Lower lobe of right lung (tissue), 2 donors: ENCODE results near the gene C2CD3. TPM values are rescaled to one million over a fixed set of nuclear protein-coding genes. Genes with fewer than 3 reads are reported as not detected.

Experiments used
- ATAC-seq, 2 donors: fragments of 200-7000 bp; cut with Tn5 transposase; one replicate each; pipeline ENCODE4 v1.9.1; 2020 to 2022; ENCODE audit warnings: mild to moderate bottlenecking in 2 of 2, moderate library complexity in 2 of 2
- DNase-seq: peaks from one replicate; pipeline ENCODE4 v3.0.0-alpha.2; 2020
- H3K27ac ChIP-seq: fragments of 200-600 bp; one replicate; pipeline ENCODE4 v1.8.0; 2022
- H3K27me3 ChIP-seq: fragments of 200-600 bp; one replicate; pipeline ENCODE4 v1.8.0; 2022; ENCODE audit warnings: low read depth
- H3K36me3 ChIP-seq: fragments of 200-600 bp; one replicate; pipeline ENCODE4 v1.8.0; 2022; ENCODE audit warnings: mild to moderate bottlenecking
- H3K4me1 ChIP-seq: fragments of 200-600 bp; one replicate; pipeline ENCODE4 v1.8.0; 2022
- H3K4me3 ChIP-seq: fragments of 200-600 bp; one replicate; pipeline ENCODE4 v1.8.0; 2022; ENCODE audit warnings: mild to moderate bottlenecking
- H3K9me3 ChIP-seq: fragments of 200-600 bp; one replicate; pipeline ENCODE4 v1.8.0; 2022
- intact Hi-C: fragments of 100-400 bp; cut with DNase I; formaldehyde crosslinking; loops from one replicate; pipeline ENCODE4 v1.11.0; 2022
- long read RNA-seq: library from polyadenylated mRNA; unstranded; transcript quantifications from one replicate; pipeline ENCODE4 v2.0.0, GENCODE V29; 2021
- total RNA-seq: library from RNA; stranded (reverse); fragmentation: NEBNext Ultra II Directional; extraction: Animal tissue kit (Norgen Biotek cat#: 25700); gene quantifications from one replicate; pipeline ENCODE4 v1.2.1, GENCODE V29; 2021
- TF ChIP-seq, protein P1 (sequence below): fragments of 200-600 bp; IDR thresholded peaks from one replicate; pipeline ENCODE4 v1.8.0; 2022; ENCODE audit warnings: antibody characterized with exemption, mild to moderate bottlenecking
- donor health status: DM: no; HTN: yes; CAD: no; lungs with severe emphysema.

C2CD3 gene, protein sequence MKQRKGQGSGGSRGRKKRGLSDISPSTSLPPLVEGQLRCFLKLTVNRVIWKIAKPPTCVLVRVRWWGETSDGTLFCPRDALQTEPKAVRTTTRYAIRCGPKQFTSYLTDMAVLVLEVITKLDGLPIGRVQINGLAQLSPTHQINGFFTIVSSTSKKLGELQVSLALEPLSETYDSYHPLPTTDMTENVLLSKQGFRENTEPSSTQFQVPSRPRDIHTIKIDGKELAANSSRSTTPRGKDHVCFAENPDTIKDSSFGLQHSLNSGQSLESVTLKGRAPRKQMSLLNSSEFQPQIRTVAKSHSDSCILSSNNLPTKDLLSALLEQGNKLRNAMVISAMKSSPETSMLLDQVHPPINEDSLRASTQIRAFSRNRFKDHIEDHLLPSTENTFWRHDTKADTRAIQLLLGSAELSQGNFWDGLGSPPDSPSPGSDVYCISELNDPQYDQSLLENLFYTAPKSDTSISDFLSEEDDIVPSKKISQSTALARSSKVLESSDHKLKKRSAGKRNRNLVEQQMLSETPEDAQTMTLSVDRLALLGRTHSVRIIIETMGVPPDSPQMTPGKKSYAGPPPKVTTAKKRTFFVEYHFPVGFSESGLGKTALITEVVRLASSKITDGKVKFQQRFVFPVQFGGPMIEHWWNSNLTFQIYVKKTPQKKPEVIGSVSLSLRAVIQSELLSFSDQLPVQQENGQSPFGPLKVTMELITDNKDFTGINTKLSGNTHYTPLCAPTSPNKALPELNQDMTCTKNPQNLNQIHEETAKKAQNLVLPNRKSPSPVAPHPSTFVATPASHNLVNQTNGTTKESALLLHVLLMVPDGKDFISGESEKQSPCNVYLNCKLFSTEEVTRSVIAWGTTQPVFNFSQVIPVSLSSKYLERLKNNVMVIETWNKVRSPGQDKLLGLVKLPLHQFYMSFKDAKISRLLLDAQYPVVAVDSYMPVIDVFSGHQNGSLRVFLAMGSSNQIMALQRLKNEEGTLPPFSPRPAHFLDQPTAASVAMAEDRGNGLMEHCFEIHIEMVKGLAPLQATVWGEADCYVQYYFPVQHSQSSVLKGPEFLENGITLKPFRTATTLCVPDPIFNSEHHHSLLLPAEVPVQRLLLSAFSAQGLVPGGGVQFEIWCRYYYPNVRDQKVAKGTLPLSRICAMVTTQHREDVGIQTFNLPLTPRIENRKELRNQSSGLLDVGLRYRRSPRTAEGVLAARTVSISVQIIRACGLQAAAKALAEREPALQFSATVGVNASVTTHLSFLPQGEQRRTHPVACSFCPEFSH (N-terminal part only)
- total RNA-seq: 31.0 TPM
- long read RNA-seq, partial matches to known transcripts: 11 of 15 reads
- long read RNA-seq, other reads (novel, unspliced or antisense): 4 of 15 reads

DNA sequence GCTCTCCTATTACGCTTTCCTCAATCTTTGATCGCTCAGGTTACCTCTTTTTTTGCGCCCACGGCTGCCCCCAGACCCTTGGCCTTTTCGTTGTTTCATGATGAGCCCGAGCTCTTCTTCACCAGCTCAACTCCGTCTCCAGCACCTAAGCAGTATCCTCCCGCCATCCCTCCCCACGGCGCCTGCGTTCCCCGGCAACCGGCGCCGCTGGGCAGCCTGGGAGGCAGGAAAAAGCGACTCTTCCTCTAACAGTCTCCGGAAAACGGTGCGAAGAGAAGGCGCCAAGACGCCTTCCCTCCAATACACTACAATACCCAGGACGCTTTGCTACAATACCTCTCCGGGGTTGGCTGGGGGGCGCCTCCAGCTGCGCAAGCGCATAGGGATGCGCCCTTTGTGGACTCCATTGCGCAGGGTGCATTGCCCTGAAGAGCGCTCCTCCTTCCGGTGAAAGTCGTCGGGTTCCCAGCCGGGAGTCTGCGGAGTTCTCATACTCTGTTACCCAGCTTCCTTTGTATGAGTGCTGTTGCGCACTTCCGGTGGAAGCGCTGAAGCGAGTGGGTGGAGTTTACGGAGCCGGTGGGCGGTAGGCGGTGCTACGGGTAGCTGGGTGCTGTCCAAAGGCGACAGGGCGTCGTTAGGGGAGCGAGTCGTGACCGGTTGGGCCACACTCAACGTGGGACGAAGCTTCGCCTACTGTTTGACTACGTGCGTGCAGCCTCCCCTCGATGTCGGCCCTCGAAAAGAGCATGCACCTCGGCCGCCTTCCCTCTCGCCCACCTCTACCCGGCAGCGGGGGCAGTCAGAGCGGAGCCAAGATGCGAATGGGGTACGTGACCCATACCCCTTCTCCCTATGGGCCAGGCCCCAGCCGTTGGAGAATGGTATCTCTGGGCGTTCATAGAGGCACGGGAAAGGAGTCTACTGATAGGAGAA, at the start of gene C2CD3, which contains the start of gene PPME1:
C2CD3 (minus strand) TSS at position 309 of the 936 bp plus-strand sequence; CDS start at position 99, 210 bp downstream.
PPME1 (plus strand) TSS at position 596 of the 936 bp plus-strand sequence; CDS start at position 729, 133 bp downstream.
- no peaks in the 10 kb centered on the region for H3K27me3 ChIP-seq
- H3K9me3 ChIP-seq: no peaks in the 10 kb centered on the region
- H3K4me3 ChIP-seq: peak within 1 kb of the TSS; percentile 72
- DNase-seq (peak; percentile 98), ATAC-seq (peak; percentile 98 to 99)
- TF ChIP-seq, protein P1, sequence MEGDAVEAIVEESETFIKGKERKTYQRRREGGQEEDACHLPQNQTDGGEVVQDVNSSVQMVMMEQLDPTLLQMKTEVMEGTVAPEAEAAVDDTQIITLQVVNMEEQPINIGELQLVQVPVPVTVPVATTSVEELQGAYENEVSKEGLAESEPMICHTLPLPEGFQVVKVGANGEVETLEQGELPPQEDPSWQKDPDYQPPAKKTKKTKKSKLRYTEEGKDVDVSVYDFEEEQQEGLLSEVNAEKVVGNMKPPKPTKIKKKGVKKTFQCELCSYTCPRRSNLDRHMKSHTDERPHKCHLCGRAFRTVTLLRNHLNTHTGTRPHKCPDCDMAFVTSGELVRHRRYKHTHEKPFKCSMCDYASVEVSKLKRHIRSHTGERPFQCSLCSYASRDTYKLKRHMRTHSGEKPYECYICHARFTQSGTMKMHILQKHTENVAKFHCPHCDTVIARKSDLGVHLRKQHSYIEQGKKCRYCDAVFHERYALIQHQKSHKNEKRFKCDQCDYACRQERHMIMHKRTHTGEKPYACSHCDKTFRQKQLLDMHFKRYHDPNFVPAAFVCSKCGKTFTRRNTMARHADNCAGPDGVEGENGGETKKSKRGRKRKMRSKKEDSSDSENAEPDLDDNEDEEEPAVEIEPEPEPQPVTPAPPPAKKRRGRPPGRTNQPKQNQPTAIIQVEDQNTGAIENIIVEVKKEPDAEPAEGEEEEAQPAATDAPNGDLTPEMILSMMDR: peak; percentile 47
- peaks cover 25% of the 10 kb centered on the region for H3K36me3 ChIP-seq
- intact Hi-C loops: no loop called here
- peak within 1 kb of the TSS; percentile 87 for H3K27ac ChIP-seq
- H3K4me1 ChIP-seq: peaks cover 43% of the 10 kb centered on the region

DNA sequence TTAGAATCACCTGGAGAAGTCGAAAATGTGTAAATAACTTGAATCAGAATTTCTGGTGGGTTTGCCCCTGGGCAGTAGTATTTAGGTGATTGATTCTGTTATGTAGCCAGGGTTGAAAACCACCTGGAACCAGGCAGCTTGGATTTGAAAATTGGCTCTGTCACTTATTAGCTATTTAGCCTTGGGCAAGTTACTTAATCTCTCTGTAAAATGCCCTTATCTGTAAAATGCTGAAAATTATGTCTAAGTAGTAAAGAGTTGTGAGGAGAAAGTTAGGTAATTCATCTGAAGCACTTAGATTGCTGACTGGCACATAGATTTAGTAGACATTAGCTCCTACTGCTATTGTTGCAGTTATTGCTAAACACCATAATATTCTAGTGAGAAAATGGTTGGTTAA, 49.6 kb upstream of the C2CD3 start:
- Histone ChIP-seq H3K36me3 (peaks cover 4% of the 10 kb centered on the region), H3K27me3 (no peaks in the 10 kb centered on the region), H3K4me1 (no peaks in the 10 kb centered on the region), H3K4me3 (no peak overlapping the region), H3K9me3 (no peaks in the 10 kb centered on the region), H3K27ac (no peak overlapping the region)
- intact Hi-C loops: no loop called here
- DNase-seq (no peak), ATAC-seq (no peak)
- TF ChIP-seq, protein P1: no peak

DNA sequence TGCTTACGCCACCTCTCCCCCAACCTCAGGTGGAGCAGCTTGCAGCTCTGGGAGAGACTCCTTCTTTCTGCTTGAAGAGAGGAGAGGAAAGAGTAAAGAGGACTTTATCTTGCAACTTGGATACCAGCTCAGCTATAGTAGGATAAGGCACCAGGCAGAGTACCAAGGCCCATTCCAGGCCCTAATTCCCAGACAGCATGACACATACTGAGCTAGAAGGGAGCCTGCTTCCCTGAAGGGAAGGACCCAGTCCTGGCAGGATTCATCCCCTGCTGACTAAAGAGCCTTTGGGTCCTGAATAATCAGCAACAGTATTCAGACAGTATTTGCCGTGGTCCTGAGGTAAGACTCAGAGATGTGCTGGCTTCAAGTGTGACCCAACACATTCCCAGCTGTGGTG, 41.7 kb upstream of the C2CD3 start:
- TF ChIP-seq, protein P1: no peak
- peaks cover 30% of the 10 kb centered on the region for H3K36me3 ChIP-seq
- H3K4me1 ChIP-seq: no peaks in the 10 kb centered on the region

DNA sequence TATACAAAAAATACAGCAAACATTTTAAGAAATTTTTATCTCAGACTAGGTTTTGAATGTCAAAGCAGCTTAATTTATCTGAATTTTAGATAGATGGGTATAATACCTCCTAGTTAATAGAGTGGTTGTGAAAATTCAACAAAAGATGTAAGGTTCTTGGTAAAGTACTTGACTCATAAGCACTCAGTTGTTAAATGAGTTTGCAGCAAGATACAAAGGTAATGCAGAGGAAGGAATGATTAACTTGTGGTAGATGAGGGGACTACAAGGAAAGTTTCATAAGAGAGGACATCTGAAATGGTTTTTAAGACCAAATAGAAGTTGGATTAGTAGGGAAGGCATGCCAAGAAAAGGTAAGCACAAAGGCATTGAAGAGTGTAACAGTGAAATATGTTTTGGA, 37.7 kb upstream of the C2CD3 start:
- no peak for ATAC-seq
- Histone ChIP-seq H3K9me3 (no peaks in the 10 kb centered on the region), H3K4me1 (no peaks in the 10 kb centered on the region), H3K4me3 (no peak overlapping the region), H3K27me3 (no peaks in the 10 kb centered on the region), H3K36me3 (peaks cover 68% of the 10 kb centered on the region), H3K27ac (no peak overlapping the region)
- intact Hi-C loops: no loop called here
- DNase-seq: no peak
- TF ChIP-seq, protein P1: no peak

More for the DNA sequence above, 41.7 kb upstream of the C2CD3 start:
- Histone ChIP-seq H3K9me3 (no peaks in the 10 kb centered on the region), H3K27me3 (no peaks in the 10 kb centered on the region), H3K27ac (no peak overlapping the region), H3K4me3 (no peak overlapping the region)
- intact Hi-C loops: no loop called here
- ATAC-seq (no peak), DNase-seq (no peak)
